Immature natural killer cell (primary cell): ENCODE measurements around the gene APOC4. TPM values are rescaled to one million over a fixed set of nuclear protein-coding genes. Genes with fewer than 3 reads are reported as not detected.

Source experiments
- DNase-seq, 3 donors: peaks; one replicate each; pipeline ENCODE4 v3.0.0; 2022; ENCODE audit warnings: mixed read lengths in 1 of 3
- H3K27ac Mint-ChIP-seq, 6 donors: one replicate each; pipeline ENCODE4 v1.8.0; 2020; ENCODE audit warnings: mixed read lengths in 6 of 6, mild to moderate bottlenecking in 5 of 6, inconsistent platforms in 4 of 6, moderate library complexity in 3 of 6
- H3K27me3 Mint-ChIP-seq, 3 donors: one replicate each; pipeline ENCODE4 v1.8.0; 2020 to 2021; ENCODE audit warnings: low read depth in 3 of 3, mild to moderate bottlenecking in 3 of 3, mixed read lengths in 3 of 3, moderate library complexity in 3 of 3, inconsistent platforms in 1 of 3
- H3K36me3 Mint-ChIP-seq, 3 donors: one replicate each; pipeline ENCODE4 v1.8.0; 2020; ENCODE audit warnings: mixed read lengths in 3 of 3, inconsistent platforms in 2 of 3, mild to moderate bottlenecking in 2 of 3
- H3K4me1 Mint-ChIP-seq, 2 donors: one replicate each; pipeline ENCODE4 v1.8.0; 2020; ENCODE audit warnings: inconsistent platforms in 2 of 2, mild to moderate bottlenecking in 2 of 2, mixed read lengths in 2 of 2, moderate library complexity in 1 of 2
- H3K4me3 Mint-ChIP-seq, 5 donors: one replicate each; pipeline ENCODE4 v1.8.0; 2020; ENCODE audit warnings: mild to moderate bottlenecking in 5 of 5, mixed read lengths in 5 of 5, inconsistent platforms in 3 of 5, moderate library complexity in 3 of 5
- H3K9me3 Mint-ChIP-seq, 6 donors: one replicate each; pipeline ENCODE4 v1.8.0; 2020; ENCODE audit warnings: mild to moderate bottlenecking in 6 of 6, mixed read lengths in 6 of 6, inconsistent platforms in 4 of 6, moderate library complexity in 3 of 6
- polyA plus RNA-seq, 3 donors: library from polyadenylated mRNA; unstranded; fragments of 300-500 nt; fragmentation: Illumina TruSeq; gene quantifications; one replicate each; pipeline ENCODE4 v1.2.3, GENCODE V29; 2021

The APOC4 gene
- not detected for polyA plus RNA-seq

GRCh38 chr19:44942067-44942571 is at the start of gene APOC4:
Gene APOC4, plus strand, starts transcription at chr19:44942237. Its CDS starts 41 bp downstream, at chr19:44942278.
- Mint-ChIP-seq H3K4me3 (no peak within 1 kb of the TSS), H3K36me3 (peaks cover 0 to 7% (median 0%) of the 10 kb centered on the region in 3 donors), H3K27ac (no peak within 1 kb of the TSS), H3K27me3 (peaks cover 0 to 4% (median 3%) of the 10 kb centered on the region in 3 donors), H3K4me1 (peaks cover 0 to 6% of the 10 kb centered on the region in 2 donors), H3K9me3 (no peaks in the 10 kb centered on the region)
- no peak for DNase-seq

GRCh38 chr19:44892932-44893331 is 49.1 kb upstream of the APOC4 start:
- peaks cover 29 to 33% of the 10 kb centered on the region in 2 donors for H3K4me1 Mint-ChIP-seq

GRCh38 chr19:44893332-44894051 is 48.5 kb upstream of the APOC4 start:
- peaks cover 0 to 13% (median 4%) of the 10 kb centered on the region in 3 donors for H3K36me3 Mint-ChIP-seq
- peaks cover 26 to 33% of the 10 kb centered on the region in 2 donors for H3K4me1 Mint-ChIP-seq
- peaks cover 5 to 13% (median 7%) of the 10 kb centered on the region in 3 donors for H3K27me3 Mint-ChIP-seq
- no peak for DNase-seq
- peak overlapping the region in 1 of 6 donors; percentile 85 for H3K27ac Mint-ChIP-seq
- no peaks in the 10 kb centered on the region for H3K9me3 Mint-ChIP-seq
- peak overlapping the region in 4 of 5 donors; percentile 35 to 93 (median 48) for H3K4me3 Mint-ChIP-seq

More at GRCh38 chr19:44892932-44893331, 49.1 kb upstream of the APOC4 start:
- Mint-ChIP-seq H3K27me3 (peaks cover 5 to 13% (median 7%) of the 10 kb centered on the region in 3 donors), H3K9me3 (no peaks in the 10 kb centered on the region), H3K36me3 (peaks cover 0 to 13% (median 4%) of the 10 kb centered on the region in 3 donors), H3K27ac (peak overlapping the region in 3 of 6 donors; percentile 11 to 85 (median 35)), H3K4me3 (peak overlapping the region; percentile 86 to 93 (median 88))
- no peak for DNase-seq

GRCh38 chr19:44894052-44894400 is 48.0 kb upstream of the APOC4 start:
- DNase-seq: no peak
- Mint-ChIP-seq H3K36me3 (peaks cover 0 to 13% (median 4%) of the 10 kb centered on the region in 3 donors), H3K27me3 (peaks cover 5 to 13% (median 7%) of the 10 kb centered on the region in 3 donors), H3K4me3 (no peak overlapping the region), H3K9me3 (no peaks in the 10 kb centered on the region), H3K4me1 (peaks cover 25 to 31% of the 10 kb centered on the region in 2 donors), H3K27ac (no peak overlapping the region)

GRCh38 chr19:44894946-44895345 is 47.1 kb upstream of the APOC4 start:
- peaks cover 22 to 26% of the 10 kb centered on the region in 2 donors for H3K4me1 Mint-ChIP-seq
- DNase-seq: no peak
- peaks cover 0 to 13% (median 4%) of the 10 kb centered on the region in 3 donors for H3K36me3 Mint-ChIP-seq
- H3K4me3 Mint-ChIP-seq: no peak overlapping the region
- H3K27me3 Mint-ChIP-seq: peaks cover 5 to 13% (median 7%) of the 10 kb centered on the region in 3 donors
- no peak overlapping the region for H3K27ac Mint-ChIP-seq
- no peaks in the 10 kb centered on the region for H3K9me3 Mint-ChIP-seq

- Mint-ChIP-seq H3K27me3 (peaks cover 0 to 6% (median 2%) of the 10 kb centered on the region in 3 donors), H3K9me3 (no peaks in the 10 kb centered on the region), H3K27ac (no peak overlapping the region), H3K4me3 (no peak overlapping the region), H3K36me3 (peaks cover 0 to 18% (median 7%) of the 10 kb centered on the region in 3 donors), H3K4me1 (peaks cover 3 to 5% of the 10 kb centered on the region in 2 donors)
- DNase-seq: no peak
Measured at GRCh38 chr19:44897835-44898234, 44.2 kb upstream of the APOC4 start.

- H3K27me3 Mint-ChIP-seq: peaks cover 0 to 7% (median 4%) of the 10 kb centered on the region in 3 donors
- H3K9me3 Mint-ChIP-seq: no peaks in the 10 kb centered on the region
- no peak overlapping the region for H3K27ac Mint-ChIP-seq
- no peak overlapping the region for H3K4me3 Mint-ChIP-seq
- DNase-seq: no peak
- no peaks in the 10 kb centered on the region for H3K4me1 Mint-ChIP-seq
- peaks cover 0 to 7% (median 3%) of the 10 kb centered on the region in 3 donors for H3K36me3 Mint-ChIP-seq
Measured at GRCh38 chr19:44900328-44901244, 41.5 kb upstream of the APOC4 start.

- H3K4me3 Mint-ChIP-seq: no peak overlapping the region
- no peaks in the 10 kb centered on the region for H3K4me1 Mint-ChIP-seq
- no peak overlapping the region for H3K27ac Mint-ChIP-seq
- peaks cover 0 to under 1% (median 0%) of the 10 kb centered on the region in 6 donors for H3K9me3 Mint-ChIP-seq
- peaks cover 5 to 14% (median 6%) of the 10 kb centered on the region in 3 donors for H3K27me3 Mint-ChIP-seq
- H3K36me3 Mint-ChIP-seq: peaks cover 0 to 7% (median 3%) of the 10 kb centered on the region in 3 donors
- no peak for DNase-seq
Measured at GRCh38 chr19:44903216-44903601, 38.8 kb upstream of the APOC4 start.

GRCh38 chr19:44903602-44904425 is 38.2 kb upstream of the APOC4 start:
- peaks cover 0 to 7% (median 3%) of the 10 kb centered on the region in 3 donors for H3K36me3 Mint-ChIP-seq
- H3K4me1 Mint-ChIP-seq: no peaks in the 10 kb centered on the region
- no peak overlapping the region for H3K27ac Mint-ChIP-seq
- no peak overlapping the region for H3K4me3 Mint-ChIP-seq
- H3K9me3 Mint-ChIP-seq: peaks cover 0 to 1% (median 0%) of the 10 kb centered on the region in 6 donors
- DNase-seq: peak; percentile 57 to 65 (median 60)
- peaks cover 5 to 14% (median 6%) of the 10 kb centered on the region in 3 donors for H3K27me3 Mint-ChIP-seq

- H3K4me3 Mint-ChIP-seq: no peak overlapping the region
- no peak overlapping the region for H3K27ac Mint-ChIP-seq
- no peak for DNase-seq
- H3K27me3 Mint-ChIP-seq: peaks cover 5 to 14% (median 6%) of the 10 kb centered on the region in 3 donors
- no peaks in the 10 kb centered on the region for H3K4me1 Mint-ChIP-seq
- H3K36me3 Mint-ChIP-seq: peaks cover 0 to 7% (median 3%) of the 10 kb centered on the region in 3 donors
- H3K9me3 Mint-ChIP-seq: peaks cover 0 to 1% (median 0%) of the 10 kb centered on the region in 6 donors
Measured at GRCh38 chr19:44904426-44904994, 37.5 kb upstream of the APOC4 start.

GRCh38 chr19:44905437-44906160 is 36.4 kb upstream of the APOC4 start, which contains the start of gene APOE:
Gene APOE, plus strand, starts transcription at chr19:44905796. Its CDS starts 829 bp downstream, at chr19:44906625.
- H3K27ac Mint-ChIP-seq: no peak within 1 kb of the TSS
- no peak for DNase-seq
- peak within 1 kb of the TSS in 1 of 5 donors; percentile 31 for H3K4me3 Mint-ChIP-seq
- H3K27me3 Mint-ChIP-seq: peaks cover 5 to 14% (median 6%) of the 10 kb centered on the region in 3 donors
- peaks cover 0 to 7% (median 0%) of the 10 kb centered on the region in 3 donors for H3K36me3 Mint-ChIP-seq
- peaks cover 0 to 1% (median 0%) of the 10 kb centered on the region in 6 donors for H3K9me3 Mint-ChIP-seq
- H3K4me1 Mint-ChIP-seq: no peaks in the 10 kb centered on the region

- H3K27ac Mint-ChIP-seq: no peak overlapping the region
- H3K36me3 Mint-ChIP-seq: peaks cover 0 to 2% (median 0%) of the 10 kb centered on the region in 3 donors
- no peak overlapping the region for H3K4me3 Mint-ChIP-seq
- DNase-seq: no peak
- H3K27me3 Mint-ChIP-seq: peaks cover 9 to 15% (median 13%) of the 10 kb centered on the region in 3 donors
- H3K9me3 Mint-ChIP-seq: peaks cover 0 to 1% (median 0%) of the 10 kb centered on the region in 6 donors
- no peaks in the 10 kb centered on the region for H3K4me1 Mint-ChIP-seq
Measured at GRCh38 chr19:44907613-44908012, 34.4 kb upstream of the APOC4 start.
